ENCODE data around the gene AHCY.
A peak's percentile ranks its signal among the peaks of the same experiment; 100 is the strongest.

Gene AHCY

DNA sequence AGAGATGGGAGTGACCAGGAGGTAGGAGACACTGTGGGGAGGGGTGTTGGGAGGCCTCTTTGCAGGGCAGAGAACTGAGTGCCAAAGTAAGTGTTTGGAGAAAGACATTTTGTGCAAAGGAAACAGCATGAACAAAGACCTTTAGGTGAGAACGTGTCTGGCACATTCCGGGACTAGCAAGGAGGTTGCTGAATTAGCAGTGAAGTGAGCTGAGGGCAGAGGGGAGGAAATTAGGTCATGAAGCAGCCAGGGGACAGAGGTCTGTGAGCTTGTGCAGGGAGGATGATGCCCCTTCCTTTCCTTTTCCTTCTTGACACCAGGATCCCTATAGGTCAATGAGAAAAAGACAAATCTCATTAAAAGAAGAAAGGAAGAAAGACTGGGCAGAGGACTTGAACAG, 21.4 kb upstream of the AHCY start:
- DNase-seq (ENCODE audit: extremely low read depth in 1 of 2, low read depth in 1 of 2) = no peak

DNA sequence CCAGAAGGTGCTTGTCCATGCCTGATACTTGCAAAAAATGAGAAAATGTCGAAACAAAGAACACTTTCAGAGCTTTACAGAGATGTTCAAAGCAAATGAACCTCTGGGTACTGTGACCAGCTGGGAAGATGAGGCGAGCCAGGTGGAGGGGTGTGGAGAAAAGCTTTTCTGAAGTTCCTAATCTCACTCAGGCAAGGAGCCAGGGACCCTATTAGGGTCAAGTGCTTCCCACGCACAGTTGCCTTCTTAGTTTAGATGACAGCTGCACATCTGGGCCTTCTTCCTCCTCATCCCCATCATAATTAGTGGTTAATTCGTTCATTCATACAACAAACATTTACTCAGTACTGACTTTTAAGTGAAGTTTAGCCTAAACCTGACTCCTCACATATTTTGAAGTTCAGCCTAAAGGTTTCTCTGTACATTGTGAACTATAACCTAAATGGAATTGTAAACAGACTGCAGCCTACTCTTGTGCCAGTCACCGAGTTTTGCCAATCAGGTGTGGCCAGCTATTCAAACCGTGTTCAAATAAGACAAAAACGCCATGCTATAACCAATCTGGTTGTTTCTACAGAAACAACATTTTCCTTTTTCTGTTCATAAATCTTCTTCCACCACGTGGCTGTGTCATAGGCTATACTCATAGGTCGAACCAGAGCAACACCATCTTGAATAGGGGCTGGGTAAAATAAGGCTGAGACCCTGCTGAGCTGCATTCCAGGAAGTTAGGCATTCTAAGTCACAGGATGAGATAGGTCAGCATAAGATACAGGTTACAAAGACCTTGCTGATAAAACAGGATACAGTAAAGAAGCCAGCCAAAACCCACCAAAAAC, 19.3 kb upstream of the AHCY start:
- DNase-seq (ENCODE audit: extremely low read depth in 1 of 2, low read depth in 1 of 2) = no peak

GRCh38 chr20:34320861-34321260, 17.7 kb upstream of the AHCY start:
- DNase-seq (ENCODE audit: extremely low read depth in 1 of 2, low read depth in 1 of 2) = no peak

GRCh38 chr20:34318609-34319443, 15.7 kb upstream of the AHCY start:
- no peak for DNase-seq (ENCODE audit: extremely low read depth in 1 of 2, low read depth in 1 of 2)

- DNase-seq (ENCODE audit: extremely low read depth in 1 of 2, low read depth in 1 of 2) = no peak
These were observed 13.2 kb upstream of the AHCY start for GRCh38 chr20:34316196-34316814.

GRCh38 chr20:34315236-34315635, 12.1 kb upstream of the AHCY start:
- DNase-seq (ENCODE audit: extremely low read depth in 1 of 2, low read depth in 1 of 2) = no peak

DNA sequence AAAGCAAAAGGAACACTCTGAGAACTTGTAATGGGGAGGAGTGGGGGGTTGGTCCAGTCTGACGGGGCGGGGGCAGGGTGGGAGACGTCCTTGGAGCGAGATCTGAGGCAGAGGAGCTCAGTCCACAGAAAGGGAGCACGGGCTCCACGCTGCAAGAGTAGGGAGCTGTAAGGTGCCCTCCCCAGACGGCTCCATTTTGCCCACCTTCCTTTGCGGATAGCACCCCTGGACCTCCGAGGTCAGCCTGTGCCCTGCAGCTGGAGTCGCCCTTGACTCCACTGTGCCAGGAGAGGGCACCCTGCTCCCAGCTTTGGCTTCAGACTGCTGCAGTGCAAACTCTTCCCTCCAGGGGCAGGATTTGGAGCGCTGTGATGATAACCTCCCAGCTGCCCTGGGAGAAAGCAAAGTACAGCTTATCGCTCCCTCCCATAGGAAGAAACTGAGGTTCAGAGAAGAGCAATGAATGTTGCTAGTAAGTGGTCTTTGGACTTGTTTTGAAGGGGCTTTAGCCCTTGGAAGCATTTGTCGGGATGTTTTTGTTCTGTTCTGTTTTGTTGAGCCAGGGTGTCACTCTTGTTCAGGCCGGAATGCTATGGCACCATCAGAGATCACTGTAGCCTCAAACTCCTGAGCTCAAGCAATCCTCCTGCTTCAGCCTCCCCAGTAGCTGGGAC, 9.5 kb upstream of the AHCY start:
- DNase-seq (ENCODE audit: extremely low read depth in 1 of 2, low read depth in 1 of 2) = peak; percentile 69 to 77

DNA sequence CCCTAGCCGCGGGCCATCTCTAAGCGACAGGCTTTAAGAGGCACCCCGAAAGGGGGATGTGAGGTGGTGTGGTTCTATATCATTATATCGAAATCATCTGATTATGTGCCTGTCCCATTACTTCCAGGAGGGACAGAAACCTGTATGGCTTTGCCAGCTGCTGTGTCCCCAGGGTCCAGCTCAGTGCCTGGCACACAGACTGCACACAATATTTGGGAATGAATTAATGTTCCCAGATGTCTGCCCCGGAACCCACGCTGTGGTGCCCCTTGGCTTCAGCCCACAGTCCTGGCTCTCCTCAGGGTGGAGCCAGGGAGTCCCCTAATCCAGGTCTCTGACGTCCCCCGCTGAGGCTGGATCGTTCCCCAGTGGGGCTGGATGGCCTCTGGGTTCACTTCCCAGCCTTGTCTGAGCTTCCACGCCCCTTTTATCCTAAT, 8.9 kb upstream of the AHCY start:
- DNase-seq (ENCODE audit: extremely low read depth in 1 of 2, low read depth in 1 of 2) = no peak

DNA sequence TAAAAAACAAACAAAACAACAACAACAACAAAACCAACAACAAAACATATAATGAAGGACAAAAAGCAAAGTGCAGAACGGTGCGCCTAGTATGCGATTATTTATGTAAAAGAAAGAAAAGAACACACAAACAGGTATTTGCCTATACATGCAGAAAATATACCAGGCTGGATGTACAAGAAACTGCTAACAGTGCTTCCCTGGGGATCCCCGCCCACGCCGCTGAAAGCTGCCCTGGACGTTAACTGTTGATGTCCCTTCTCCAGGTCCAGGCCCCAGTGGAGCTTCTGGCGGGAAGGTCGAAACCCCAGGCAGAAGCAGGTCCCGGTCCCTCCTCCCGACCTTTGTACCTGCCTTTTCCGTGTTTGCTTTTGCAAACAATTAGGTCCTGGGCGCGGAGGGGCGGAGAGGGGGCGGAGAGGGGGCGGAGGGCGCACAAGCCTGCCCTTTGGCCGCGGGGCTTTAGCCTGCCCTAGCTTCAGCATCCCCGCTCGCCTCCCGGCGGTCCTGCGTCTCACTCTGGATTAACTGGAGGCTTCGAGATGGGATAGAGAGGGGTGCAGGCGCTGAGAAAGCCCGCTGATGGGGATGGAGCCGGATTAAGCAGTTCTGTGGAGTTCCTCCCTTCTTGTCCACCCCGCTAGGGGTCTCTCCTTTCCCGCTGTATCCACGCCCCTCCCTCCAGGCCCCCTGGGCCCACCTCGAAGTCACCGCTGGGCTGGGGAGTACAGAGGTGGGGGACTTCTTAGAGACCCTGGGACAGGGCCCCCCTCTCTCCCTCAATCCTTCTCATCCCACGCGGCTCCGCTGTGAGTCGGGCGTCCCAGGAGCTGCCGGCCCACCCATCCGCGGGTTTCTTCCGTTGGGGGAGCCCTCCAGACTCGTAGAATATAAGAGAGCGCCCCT, 8.2 kb upstream of the AHCY start:
- no peak for DNase-seq (ENCODE audit: extremely low read depth in 1 of 2, low read depth in 1 of 2)

DNA sequence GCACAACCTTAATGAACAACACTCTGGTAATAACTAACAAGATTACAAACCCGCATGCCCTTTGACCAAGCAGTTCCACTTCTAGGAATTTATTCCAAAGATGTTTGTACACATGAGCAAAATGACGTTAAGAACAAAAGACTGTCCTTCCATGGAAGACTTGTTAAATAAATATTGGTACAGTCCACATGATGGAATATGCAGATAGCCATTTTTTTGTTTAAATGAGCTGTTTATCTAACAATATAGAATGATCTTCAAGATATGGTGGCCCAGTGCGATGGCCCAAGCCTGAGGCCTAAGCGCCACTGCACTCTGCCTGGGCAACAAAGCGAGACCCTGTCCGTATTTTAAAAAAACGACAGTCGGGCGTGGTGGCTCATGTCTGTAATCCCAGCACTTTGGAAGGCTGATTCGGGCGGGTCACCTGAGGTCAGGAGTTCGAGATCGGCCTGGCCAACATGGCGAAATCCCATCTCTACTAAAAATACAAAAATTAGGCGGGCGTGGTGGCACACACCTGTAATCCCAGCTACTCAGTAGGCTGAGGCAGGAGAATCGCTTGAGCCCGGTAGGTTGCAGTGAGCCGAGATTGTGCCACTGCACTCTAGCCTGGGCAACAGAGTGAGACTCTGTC, 7.4 kb upstream of the AHCY start:
- no peak for DNase-seq (ENCODE audit: extremely low read depth in 1 of 2, low read depth in 1 of 2)

- no peak for DNase-seq (ENCODE audit: extremely low read depth in 1 of 2, low read depth in 1 of 2)
These were observed 6.5 kb upstream of the AHCY start for GRCh38 chr20:34309691-34310090.

DNA sequence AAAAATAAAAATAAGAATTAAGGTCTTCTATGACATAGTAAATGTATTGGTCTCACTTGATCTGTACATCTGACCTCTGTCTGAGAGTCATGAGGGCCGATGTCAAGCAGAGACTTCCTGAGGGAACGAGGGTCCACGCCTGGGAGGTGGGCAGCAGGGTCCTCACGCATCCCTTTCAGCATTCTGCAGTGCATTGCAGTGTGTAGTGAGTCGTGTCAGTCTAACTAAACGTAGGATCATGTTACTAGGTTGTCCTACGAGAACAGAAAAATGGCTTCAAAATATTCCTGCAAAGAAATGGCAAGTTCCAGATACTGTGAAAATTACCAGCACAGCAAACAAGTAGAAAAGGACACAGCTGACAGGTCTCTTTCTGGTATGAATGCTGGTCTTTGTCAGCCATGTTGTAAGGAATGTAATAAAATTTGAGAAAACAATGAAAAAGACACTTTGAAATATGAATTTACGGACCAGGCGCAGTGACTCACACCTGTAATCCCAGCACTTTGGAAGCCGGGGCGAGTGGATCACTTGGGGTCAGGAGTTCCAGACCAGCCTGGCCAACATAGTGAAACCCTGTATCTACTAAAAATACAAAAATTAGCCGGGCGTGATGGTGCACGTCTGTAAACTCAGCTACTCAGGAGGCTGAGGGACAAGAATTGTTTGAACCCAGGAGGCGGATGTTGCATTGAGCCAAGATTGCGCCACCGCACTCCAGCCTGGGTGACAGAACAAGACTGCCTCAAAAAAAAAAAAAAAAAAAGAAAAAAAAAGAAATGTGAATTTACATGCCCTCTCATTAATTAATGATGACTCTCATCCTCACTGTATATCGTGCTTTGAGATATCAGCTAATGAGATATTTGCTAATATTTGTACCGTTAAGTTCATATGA, 2.4 kb upstream of the AHCY start:
- no peak for DNase-seq (ENCODE audit: extremely low read depth in 1 of 2, low read depth in 1 of 2)

- DNase-seq (ENCODE audit: extremely low read depth in 1 of 2, low read depth in 1 of 2) = no peak
These were observed 838 bp downstream of the AHCY start for GRCh38 chr20:34302312-34302722.

DNA sequence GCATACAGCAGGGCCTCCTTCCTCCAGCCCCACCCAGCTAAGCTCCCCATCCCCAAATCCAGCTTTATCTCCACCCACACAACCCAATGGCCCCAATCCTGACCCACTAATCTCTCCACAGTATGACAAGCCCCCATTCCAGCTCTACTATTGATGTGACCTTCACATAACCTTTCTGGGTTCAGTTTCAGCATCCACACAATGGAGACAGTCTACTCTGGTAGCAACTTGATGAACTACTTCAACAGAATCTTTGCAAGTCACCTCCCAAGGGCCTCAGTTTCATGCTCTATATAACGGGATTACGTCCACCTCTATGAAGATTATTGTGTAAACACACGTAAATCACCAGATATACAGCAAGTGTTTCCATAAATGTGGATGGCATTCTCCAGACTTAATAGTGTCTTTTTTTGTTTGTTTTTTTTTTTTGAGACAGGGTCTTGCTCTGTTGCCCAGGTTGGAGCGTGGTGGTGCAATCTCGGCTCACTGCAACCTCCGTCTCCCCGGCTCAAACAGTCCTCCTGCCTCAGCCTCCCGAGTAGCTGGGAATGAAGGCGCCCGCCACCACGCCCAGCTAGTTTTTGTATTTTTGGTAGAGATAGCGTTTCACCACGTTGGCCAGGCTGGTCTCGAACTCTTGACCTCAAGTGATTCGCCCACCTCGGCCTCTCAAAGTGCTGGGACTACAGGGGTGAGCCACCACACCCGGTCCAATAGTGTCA, 1.4 kb downstream of the AHCY start:
- no peak for DNase-seq (ENCODE audit: extremely low read depth in 1 of 2, low read depth in 1 of 2)

GRCh38 chr20:34300809-34301586, 2.2 kb downstream of the AHCY start:
- no peak for DNase-seq (ENCODE audit: extremely low read depth in 1 of 2, low read depth in 1 of 2)

GRCh38 chr20:34300256-34300806, 2.8 kb downstream of the AHCY start:
- DNase-seq (ENCODE audit: extremely low read depth in 1 of 2, low read depth in 1 of 2) = no peak
